A673 (cell line): ENCODE measurements around the gene TLCD3A. TPM values are rescaled to one million over a fixed set of nuclear protein-coding genes. Genes with fewer than 3 reads are reported as not detected.
"Not testable (repeated sequence)": the region's sequence is repeated elsewhere in the genome, so short reads cannot be mapped to it uniquely, and the experiment has no call there.

ENCODE experiments used
- BruUV-seq: library from RNA; stranded (reverse); fragments of 400-500 nt; replicated peaks from 2 replicates; lab custom pipeline; 2021; lab: Mats Ljungman, UMichigan
- CTCF ChIA-PET: fragments of 300-600 bp; sonication (Branson Sonifier 250); formaldehyde crosslinking; loops from one replicate; lab custom pipeline; 2022; ENCODE audit warnings: antibody characterized with exemption; lab: Charles Lee
- POLR2A ChIA-PET: fragments of 300-600 bp; sonication (Branson Sonifier 250); formaldehyde crosslinking; loops from one replicate; lab custom pipeline; 2022; ENCODE audit warnings: antibody characterized with exemption; ENCODE audit not compliant: low non-redundant PET; lab: Charles Lee
- DNase-seq: peaks from one replicate; pipeline ENCODE4 v3.0.0-alpha.2; 2015; ENCODE audit warnings: low spot score
- H3K27ac ChIP-seq: fragments of 200-600 bp; sonication (generic); 2 replicates; pipeline ENCODE4 v1.5.1; 2016; ENCODE audit warnings: mixed run types, low read depth, mild to moderate bottlenecking, mixed read lengths, antibody characterized with exemption, low read length; ENCODE audit not compliant: poor library complexity, severe bottlenecking
- H3K27me3 ChIP-seq: fragments of 200-600 bp; sonication (generic); replicated peaks from 2 replicates; pipeline ENCODE4 v1.6.1; 2017; ENCODE audit warnings: mixed run types, low read depth, mild to moderate bottlenecking, mixed read lengths, antibody characterized with exemption, low read length; ENCODE audit not compliant: insufficient read depth, poor library complexity
- H3K36me3 ChIP-seq: fragments of 200-600 bp; sonication (generic); 2 replicates; pipeline ENCODE4 v1.6.1; 2016; ENCODE audit warnings: mixed run types, mild to moderate bottlenecking, mixed read lengths, antibody characterized with exemption, low read length; ENCODE audit not compliant: insufficient read depth, poor library complexity, severe bottlenecking
- H3K4me1 ChIP-seq: fragments of 200-600 bp; sonication (generic); 2 replicates; pipeline ENCODE4 v1.6.1; 2017; ENCODE audit warnings: mixed run types, mild to moderate bottlenecking, mixed read lengths, antibody characterized with exemption, low read length; ENCODE audit not compliant: insufficient read depth, poor library complexity, severe bottlenecking
- H3K4me3 ChIP-seq: fragments of 200-600 bp; sonication (generic); 2 replicates; pipeline ENCODE4 v1.5.1; 2016; ENCODE audit warnings: low read depth, mixed run types, mild to moderate bottlenecking, mixed read lengths, low read length; ENCODE audit not compliant: poor library complexity, severe bottlenecking
- H3K9me3 ChIP-seq: fragments of 200-600 bp; sonication (generic); 2 replicates; pipeline ENCODE4 v1.6.1; 2016; ENCODE audit warnings: mixed run types, low read depth, mild to moderate bottlenecking, mixed read lengths, antibody characterized with exemption, low read length; ENCODE audit not compliant: poor library complexity, severe bottlenecking
- CTCF ChIP-seq: fragments of 300-800, 200-600 bp; sonication (generic); conservative IDR thresholded peaks from 2 replicates; pipeline ENCODE4 v1.5.1; 2017; ENCODE audit warnings: low read depth, mild to moderate bottlenecking, antibody characterized with exemption, low read length, moderate library complexity, mixed read lengths
- EZH2 ChIP-seq: fragments of 200-600 bp; sonication (generic); IDR thresholded peaks from 2 replicates; pipeline ENCODE4 v1.6.1; 2017; ENCODE audit warnings: borderline replicate concordance, low read depth, mild to moderate bottlenecking, mixed read lengths, antibody characterized with exemption, low read length; ENCODE audit not compliant: poor library complexity, severe bottlenecking
- intact Hi-C: fragments of 100-400 bp; cut with micrococcal nuclease; formaldehyde crosslinking; loops from one replicate; pipeline ENCODE4 v1.10.0; 2022; ENCODE audit not compliant: unreplicated experiment
- total RNA-seq: library from RNA; stranded (reverse); gene quantifications from 2 replicates; pipeline ENCODE4 v1.2.3, GENCODE V29; 2021

Gene TLCD3A
- total RNA-seq, 1 experiment from 2014 or later, result 49.2 TPM

- no peaks in the 10 kb centered on the region for H3K4me1 ChIP-seq
- ChIA-PET CTCF (no interaction called here), POLR2A (no interaction called here)
- H3K36me3 ChIP-seq, result peaks cover 18% of the 10 kb centered on the region
- no peak overlapping the region for H3K4me3 ChIP-seq
- no peaks in the 10 kb centered on the region for H3K27me3 ChIP-seq
- no peak for TF ChIP-seq CTCF
- no peak for TF ChIP-seq EZH2
- BruUV-seq, result no TSS peak
- H3K27ac ChIP-seq, result no peak overlapping the region
- no peaks in the 10 kb centered on the region for H3K9me3 ChIP-seq
- peak; percentile 30 for DNase-seq
- intact Hi-C loops, result no loop called here
Observed at GRCh38 chr17:693791-694638, 38.4 kb upstream of the TLCD3A start.

- Histone ChIP-seq H3K4me1 (no peaks in the 10 kb centered on the region), H3K36me3 (peaks cover 21% of the 10 kb centered on the region), H3K9me3 (no peaks in the 10 kb centered on the region), H3K4me3 (no peak overlapping the region), H3K27ac (no peak overlapping the region), H3K27me3 (no peaks in the 10 kb centered on the region)
- BruUV-seq, result no TSS peak
- peak; percentile 15 for DNase-seq
- intact Hi-C loops, result loop anchor here (5.0 kb wide), 1 partner anchor 554 kb away; a partner anchor contains a TSS
- TF ChIP-seq EZH2 (no peak), CTCF (no peak)
- POLR2A ChIA-PET, result no interaction called here
- CTCF ChIA-PET, result no interaction called here
Observed at GRCh38 chr17:696369-696768, 36.0 kb upstream of the TLCD3A start.

GRCh38 chr17:697682-698081 lies 34.7 kb upstream of the TLCD3A start:
- peaks cover 21% of the 10 kb centered on the region for H3K36me3 ChIP-seq
- H3K27me3 ChIP-seq, result no peaks in the 10 kb centered on the region
- ChIA-PET CTCF (no interaction called here), POLR2A (no interaction called here)
- intact Hi-C loops, result loop anchor here (5.0 kb wide), 1 partner anchor 555 kb away; a partner anchor contains a TSS
- H3K4me3 ChIP-seq, result no peak overlapping the region
- H3K4me1 ChIP-seq, result no peaks in the 10 kb centered on the region
- TF ChIP-seq CTCF, result no peak
- no peak for TF ChIP-seq EZH2
- no peak overlapping the region for H3K27ac ChIP-seq
- DNase-seq, result no peak
- H3K9me3 ChIP-seq, result no peaks in the 10 kb centered on the region
- no TSS peak for BruUV-seq

GRCh38 chr17:698096-698495 lies 34.3 kb upstream of the TLCD3A start:
- H3K4me3 ChIP-seq, DNase-seq, H3K27ac ChIP-seq, POLR2A ChIA-PET, BruUV-seq, H3K27me3 ChIP-seq, H3K9me3 ChIP-seq, H3K4me1 ChIP-seq: not testable (repeated sequence)
- H3K36me3 ChIP-seq, result peaks cover 21% of the 10 kb centered on the region
- intact Hi-C loops, result loop anchor here (5.0 kb wide), 1 partner anchor 556 kb away; a partner anchor contains a TSS
- CTCF ChIA-PET, result interaction anchor here (0.7 to 3.7 kb wide), 2 partner anchors 286 to 474 kb away, joined by 4 to 28 read pairs; no protein-coding TSS in a partner anchor
